Measurements from ENCODE around the gene RCN1.

GRCh38 chr11:32053151-32053888, 37.6 kb upstream of the RCN1 start:
- TF ChIP-seq CTCF (IDR thresholded peaks at IDR 0.05; ENCODE audit: low read depth, low read length) (no peak), EZH2phosphoT487 (IDR thresholded peaks at IDR 0.05; ENCODE audit: low read depth) (no peak)

Measured in OCI-LY3 (cell line).